ENCODE measurements around the gene GP1BB.

The GP1BB gene

DNA sequence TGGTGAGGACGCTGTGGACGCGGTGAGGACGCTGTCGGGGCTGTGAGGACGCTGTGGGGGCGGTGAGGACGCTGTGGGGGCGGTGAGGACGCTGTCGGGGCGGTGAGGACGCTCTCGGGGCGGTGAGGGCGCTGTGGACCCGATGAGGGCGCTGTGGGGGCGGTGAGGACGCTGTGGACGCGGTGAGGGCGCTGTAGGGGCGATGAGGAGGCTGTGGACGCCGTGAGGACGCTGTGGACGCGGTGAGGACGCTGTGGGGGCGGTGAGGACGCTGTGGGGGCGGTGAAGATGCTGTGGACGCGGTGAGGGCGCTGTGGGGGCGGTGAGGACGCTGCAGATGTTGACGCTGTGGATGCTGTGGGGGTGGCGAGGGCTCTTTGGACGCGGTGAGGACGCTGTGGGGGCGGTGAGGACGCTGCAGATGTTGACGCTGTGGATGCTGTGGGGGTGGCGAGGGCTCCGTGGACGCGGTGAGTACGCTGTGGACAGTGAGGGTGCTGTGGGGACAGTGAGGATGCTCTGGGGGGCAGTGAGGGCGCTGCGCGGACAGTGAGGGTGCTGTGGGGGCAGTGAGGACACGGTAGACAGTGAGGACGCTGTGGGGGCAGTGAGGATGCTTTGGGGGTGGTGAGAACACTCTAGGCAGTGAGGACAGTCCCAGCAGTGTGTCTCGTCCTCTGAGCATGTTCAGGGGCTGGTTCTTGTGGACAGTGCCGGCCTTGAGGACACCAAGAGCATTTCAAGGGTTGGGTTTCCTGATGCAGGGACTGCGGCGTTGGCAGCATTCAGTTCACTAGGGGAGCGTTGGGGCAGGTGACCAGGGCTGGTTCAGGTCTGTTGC is 4.2 kb downstream of the GP1BB start:
- no peak for DNase-seq (ENCODE audit: low read depth)

DNA sequence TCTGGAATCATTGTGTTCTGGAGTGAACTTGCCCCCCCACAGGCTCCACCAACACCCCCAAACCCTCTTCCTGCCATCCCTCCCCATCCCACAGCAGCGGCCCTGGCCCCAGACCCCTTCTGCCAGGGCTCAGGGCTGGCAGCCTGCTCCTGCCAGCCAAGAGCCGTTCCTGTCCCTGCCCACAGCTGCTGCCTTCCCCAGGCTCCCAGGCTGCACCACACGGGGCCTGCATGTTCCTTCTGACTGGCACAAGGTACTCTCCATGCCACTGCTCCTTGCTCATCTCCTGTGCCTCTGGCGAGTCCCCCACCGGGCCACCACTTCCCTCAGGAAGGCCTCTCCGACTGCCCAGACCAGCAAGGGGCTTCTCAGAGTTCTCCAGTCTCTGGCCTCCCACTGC is 4.9 kb downstream of the GP1BB start:
- no peak for DNase-seq (ENCODE audit: low read depth)

- DNase-seq (ENCODE audit: low read depth), result no peak
These were observed 5.5 kb downstream of the GP1BB start for GRCh38 chr22:19728836-19729235.

- DNase-seq (ENCODE audit: low read depth), result no peak
These were observed 6.2 kb downstream of the GP1BB start for GRCh38 chr22:19729507-19729906.

- no peak for DNase-seq (ENCODE audit: low read depth)
These were observed 6.9 kb downstream of the GP1BB start for GRCh38 chr22:19730198-19730597.

DNA sequence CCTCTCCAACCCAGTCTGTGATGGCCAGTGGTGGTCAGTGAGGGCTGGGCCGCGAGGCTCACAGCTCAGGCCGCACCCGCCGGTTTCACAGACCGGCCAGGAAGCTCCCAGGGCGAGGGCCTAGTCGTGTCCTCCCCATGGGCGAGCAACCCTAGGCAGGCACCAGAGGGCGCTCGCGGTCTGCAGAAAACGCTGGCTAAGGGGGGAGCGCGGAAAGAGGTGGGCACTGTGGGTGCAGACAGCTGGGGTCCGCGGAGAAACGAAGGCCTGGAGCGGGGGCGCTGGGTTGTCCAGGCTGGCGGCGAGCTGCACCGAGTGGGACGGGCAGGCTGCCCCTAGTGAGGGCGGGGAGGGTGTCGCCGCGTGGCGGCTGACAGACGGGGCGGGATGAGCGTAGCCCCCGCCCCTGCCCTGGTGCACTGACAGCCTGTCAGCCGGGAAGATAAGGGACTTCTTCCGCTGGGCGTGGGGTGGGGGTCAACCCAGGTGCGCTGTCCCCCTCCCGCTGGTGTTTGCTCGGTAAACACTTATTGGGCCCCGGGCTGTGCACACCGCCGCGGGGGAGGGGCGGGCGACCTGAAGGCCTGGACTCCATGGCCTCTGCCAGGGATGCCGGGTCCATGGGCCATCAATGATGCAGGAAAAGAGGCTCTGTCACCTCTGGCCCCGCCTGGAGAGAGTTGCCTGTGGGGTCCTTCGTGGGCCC is 7.5 kb downstream of the GP1BB start:
- DNase-seq (ENCODE audit: low read depth), result peak; percentile 71

DNA sequence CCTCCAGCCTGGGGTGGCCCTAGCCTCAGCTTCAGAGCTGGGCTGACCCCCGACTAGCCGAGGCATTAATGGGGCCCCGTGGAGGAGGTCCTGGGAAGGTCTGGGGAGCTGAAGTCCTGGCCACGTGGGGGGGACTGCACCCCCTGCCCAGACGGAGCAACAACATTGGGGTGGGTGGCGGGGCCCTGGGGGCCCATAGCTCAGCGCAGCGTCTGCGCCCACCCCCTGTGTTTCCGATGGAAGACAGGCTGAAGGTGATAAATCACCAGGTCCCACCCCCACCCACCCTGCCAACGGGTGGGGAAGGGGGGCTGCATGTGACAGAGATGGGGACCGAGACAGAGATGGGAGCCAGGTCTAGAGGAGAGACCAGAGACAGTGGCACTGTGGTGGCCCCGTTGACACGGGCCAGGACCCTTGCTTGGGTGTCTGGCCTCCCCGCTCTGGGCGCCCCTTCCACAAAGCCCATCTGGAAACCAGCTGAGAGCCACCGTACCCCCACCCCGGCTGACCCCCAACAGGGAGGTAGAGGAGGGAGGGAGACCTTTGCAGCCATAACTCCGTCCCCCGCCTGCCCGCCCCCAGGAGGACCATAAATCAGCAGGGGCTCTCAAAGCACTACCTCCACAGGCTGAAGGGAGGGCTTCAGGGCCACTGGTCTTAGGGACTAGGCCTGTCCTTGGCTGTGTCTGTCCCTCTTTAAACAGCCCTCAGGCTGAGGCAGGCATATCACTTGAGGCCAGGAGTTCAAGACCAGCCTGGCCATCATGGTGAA is 8.2 kb downstream of the GP1BB start:
- DNase-seq (ENCODE audit: low read depth), result no peak

- no peak for DNase-seq (ENCODE audit: low read depth)
These were observed 9.2 kb downstream of the GP1BB start for GRCh38 chr22:19732403-19733113.

DNA sequence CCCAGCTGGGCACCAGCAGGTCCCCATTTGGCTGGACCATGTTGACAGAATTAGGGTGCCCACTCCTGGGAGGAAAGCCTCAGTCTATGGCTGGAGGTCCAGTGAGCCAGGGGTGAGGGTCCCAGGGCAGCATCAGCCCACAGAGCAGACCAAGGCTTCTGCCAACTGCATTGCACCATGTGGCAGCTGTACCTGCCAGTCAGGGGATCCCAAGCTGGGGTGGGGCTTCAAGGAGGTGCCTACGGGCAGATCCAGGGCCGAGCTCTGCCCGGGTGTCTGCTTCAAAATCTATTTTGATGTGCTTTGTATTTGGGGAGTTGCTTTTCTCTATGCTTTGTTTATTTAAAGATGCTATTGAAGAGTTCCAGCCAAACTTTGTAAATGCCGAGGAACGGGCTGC is 10.4 kb downstream of the GP1BB start:
- no peak for DNase-seq (ENCODE audit: low read depth)

GRCh38 chr22:19734163-19734562 is 10.8 kb downstream of the GP1BB start:
- no peak for DNase-seq (ENCODE audit: low read depth)

GRCh38 chr22:19734837-19735382 is 11.6 kb downstream of the GP1BB start:
- DNase-seq (ENCODE audit: low read depth), result no peak

DNA sequence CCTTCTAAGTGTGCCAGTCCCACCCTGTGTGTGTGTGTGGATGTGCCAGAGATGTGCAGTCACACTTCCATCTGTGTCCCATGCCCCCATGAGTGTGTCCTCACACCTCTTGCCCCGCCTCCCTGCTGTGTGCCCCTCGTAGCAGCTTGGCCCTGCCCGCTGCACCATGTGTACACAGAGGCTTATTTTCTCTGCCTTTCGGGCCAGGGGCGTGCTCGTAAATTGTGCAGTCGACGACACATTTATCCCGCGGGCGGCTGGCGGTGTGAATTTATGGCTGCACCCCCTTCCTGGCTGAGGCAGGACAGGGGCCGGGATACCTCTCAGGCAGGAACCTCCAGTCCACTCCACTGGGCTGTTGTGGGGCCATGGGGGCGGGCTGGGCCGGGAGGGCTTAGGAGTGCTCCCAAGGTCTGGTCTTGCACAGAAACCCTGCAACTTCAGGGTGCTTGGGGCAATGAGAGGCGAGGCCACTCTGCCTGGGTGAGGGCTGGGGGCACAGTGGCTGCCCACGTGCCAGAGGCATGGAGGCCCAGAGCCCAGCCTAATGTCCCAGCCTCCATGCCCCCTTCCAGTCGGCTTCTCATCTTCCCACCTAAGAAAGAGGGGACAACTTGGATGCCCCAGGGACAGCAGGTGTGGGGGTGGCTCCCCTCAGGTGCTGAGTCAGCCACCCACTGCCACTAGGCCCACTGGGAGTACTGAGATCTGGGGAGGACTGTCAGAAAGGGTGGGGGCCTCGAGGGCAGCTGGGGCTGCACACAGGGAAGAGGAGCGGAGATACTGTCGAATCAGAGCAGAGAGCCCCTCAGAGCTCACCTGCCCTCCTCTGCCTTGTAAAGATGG is 12.5 kb downstream of the GP1BB start:
- DNase-seq (ENCODE audit: low read depth), result no peak

DNA sequence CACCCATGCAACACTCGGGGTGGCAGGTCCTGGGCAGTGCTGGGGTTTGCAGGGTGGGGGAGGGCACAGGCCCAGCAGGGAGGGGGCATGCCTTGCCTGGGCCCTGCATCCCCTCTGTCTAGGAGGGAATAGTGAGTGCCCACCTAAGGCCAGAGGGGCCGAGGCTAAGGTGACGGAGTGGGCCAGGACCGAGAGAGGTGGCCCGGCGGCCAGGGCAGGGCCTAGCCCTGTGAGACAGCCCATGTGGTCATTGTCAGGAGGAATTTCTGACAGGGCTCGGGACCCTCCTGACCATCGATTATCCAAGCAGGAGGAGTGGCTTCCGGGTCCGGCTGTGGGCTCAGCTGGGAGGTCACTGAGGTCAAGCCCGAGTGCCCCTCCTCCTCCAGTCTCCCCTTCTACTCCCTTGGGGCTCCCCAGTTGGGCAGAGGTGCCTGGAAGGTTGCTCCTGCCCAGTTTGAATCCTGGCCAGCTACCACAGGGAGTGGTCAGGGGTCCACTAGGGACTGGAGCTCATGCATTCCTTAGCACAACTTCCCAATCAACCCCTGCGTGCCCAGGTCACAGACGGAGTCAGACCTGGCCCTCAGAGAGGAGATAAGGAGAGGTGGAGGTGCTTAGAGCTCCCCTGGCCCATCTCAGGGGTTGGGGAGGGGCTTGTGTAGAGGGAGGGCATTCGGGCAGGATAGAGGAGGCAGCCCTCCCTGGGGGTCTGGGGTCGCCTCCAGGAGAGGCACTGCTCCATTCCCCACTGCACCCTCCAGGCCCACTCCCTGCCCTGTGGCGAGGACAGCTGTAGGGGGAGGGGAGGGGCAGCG is 14.7 kb downstream of the GP1BB start:
- DNase-seq (ENCODE audit: low read depth), result no peak

GRCh38 chr22:19738664-19739447 is 15.5 kb downstream of the GP1BB start:
- DNase-seq (ENCODE audit: low read depth), result no peak

GRCh38 chr22:19739448-19739895 is 16.1 kb downstream of the GP1BB start:
- no peak for DNase-seq (ENCODE audit: low read depth)

DNA sequence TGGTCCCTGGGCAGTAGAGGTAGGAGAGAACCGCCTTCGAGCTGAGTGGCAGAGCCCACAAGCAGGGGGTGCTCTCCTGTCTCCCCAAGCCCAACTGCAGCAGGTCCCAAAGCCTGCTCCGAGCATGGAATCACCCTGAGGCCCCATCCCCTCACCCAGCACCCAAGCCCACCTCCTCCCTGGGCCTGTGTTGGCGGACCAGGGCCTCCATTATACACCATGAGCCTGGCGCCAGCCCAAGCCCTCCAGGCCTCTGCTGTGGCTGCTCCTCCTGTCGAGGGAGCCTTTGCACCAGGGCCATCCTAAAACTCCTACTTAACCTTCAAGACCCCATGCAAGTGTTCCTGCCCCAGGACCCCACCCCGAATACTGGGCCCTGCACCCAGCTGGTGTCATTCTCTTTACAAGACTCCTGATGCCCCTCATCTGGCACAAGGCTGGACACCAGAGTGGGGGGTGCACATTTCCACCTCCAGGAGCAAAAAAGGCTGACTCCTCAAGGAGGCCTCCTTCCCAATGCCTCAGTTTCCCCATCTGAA is 16.6 kb downstream of the GP1BB start:
- no peak for DNase-seq (ENCODE audit: low read depth)

- DNase-seq (ENCODE audit: low read depth), result no peak
These were observed 17.2 kb downstream of the GP1BB start for GRCh38 chr22:19740586-19740985.

DNA sequence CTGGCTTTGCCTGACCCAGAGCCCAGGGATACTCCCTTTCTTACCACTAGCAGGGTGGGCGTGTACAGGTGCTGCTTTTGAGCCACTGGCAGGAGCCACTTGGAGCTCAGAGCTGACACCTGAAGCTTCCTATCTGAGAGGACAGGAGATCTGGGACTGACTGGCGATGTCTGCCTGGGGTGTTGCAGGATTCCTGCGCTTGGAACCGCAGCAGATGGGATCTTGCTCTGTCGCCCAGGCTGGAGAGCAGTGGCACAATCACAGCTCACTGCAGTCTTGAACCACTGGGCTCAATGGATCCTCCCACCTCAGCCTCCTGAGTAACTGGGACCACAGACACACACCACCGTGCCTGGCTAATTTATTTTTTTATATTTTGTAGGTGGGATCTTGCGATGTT is 17.7 kb downstream of the GP1BB start:
- no peak for DNase-seq (ENCODE audit: low read depth)

All from activated T-helper 1 cell treated with Interleukin-2 at 50 U/mL for 16 hours (primary cell).